ENCODE measurements around the gene MPEG1. TPM values are rescaled to one million over a fixed set of nuclear protein-coding genes. Genes with fewer than 3 reads are reported as not detected.
A peak's percentile ranks its signal among the peaks of the same experiment; 100 is the strongest.

The MPEG1 gene
- polyA plus RNA-seq, 2 of the 4 experiments (the other 2 are of a cell fraction) = not detected

- no peak for FAIRE-seq
- no peak overlapping the region for H3K27ac ChIP-seq
- POLR2A ChIA-PET = no interaction called here
- H3K4me1 ChIP-seq = peaks cover 30% of the 10 kb centered on the region
- H3K4me3 ChIP-seq = no peak overlapping the region
- H3K9me3 ChIP-seq = no peaks in the 10 kb centered on the region
- WGBS (ENCODE audit: missing lambda C conversion rate) = 86% methylated on average over 7 of the region's 7 CpGs
- CTCF ChIA-PET = interaction anchor here (0.6 to 9.8 kb wide), 4 partner anchors 10 to 40 kb away, joined by 3 to 161 read pairs (median 12); no protein-coding TSS in a partner anchor
- H3K4me2 ChIP-seq = no peak overlapping the region
- no peak for ATAC-seq
- no peak for DNase-seq (ENCODE audit: low read depth in 1 of 2, low spot score in 1 of 2)
- TF ChIP-seq USF2 (IDR thresholded peaks at IDR 0.05) (no peak), MYC (IDR thresholded peaks at IDR 0.05; ENCODE audit: borderline replicate concordance, low read length) (no peak), EHF (CRISPR knock-in tag; IDR thresholded peaks at IDR 0.05) (no peak), FOSL2 (IDR thresholded peaks at IDR 0.05) (no peak), FOSL2 (CRISPR knock-in tag; IDR thresholded peaks at IDR 0.05) (no peak), RARB (CRISPR knock-in tag; IDR thresholded peaks at IDR 0.05) (no peak), TFCP2L1 (CRISPR knock-in tag; IDR thresholded peaks at IDR 0.05) (no peak), PBX3 (IDR thresholded peaks at IDR 0.05) (no peak), HMGXB4 (CRISPR knock-in tag; IDR thresholded peaks at IDR 0.05; ENCODE audit: borderline replicate concordance) (no peak), FOSB (CRISPR knock-in tag; IDR thresholded peaks at IDR 0.05) (no peak), RNF2 (IDR thresholded peaks at IDR 0.05; ENCODE audit: borderline replicate concordance, low read depth) (no peak), BCL3 (IDR thresholded peaks at IDR 0.05) (no peak), POLR2A (IDR thresholded peaks at IDR 0.05; ENCODE audit: low read length) (no peak), MAFK (IDR thresholded peaks at IDR 0.05; ENCODE audit: partially characterized antibody) (no peak), SMC3 (IDR thresholded peaks at IDR 0.05) (no peak), E2F6 (IDR thresholded peaks at IDR 0.05; ENCODE audit: borderline replicate concordance, low read depth) (no peak), RCOR1 (IDR thresholded peaks at IDR 0.05; ENCODE audit: low read depth, low read length) (no peak), FOXS1 (CRISPR knock-in tag; IDR thresholded peaks at IDR 0.05) (no peak), ZC3H11A (IDR thresholded peaks at IDR 0.05) (no peak)
These were observed 36.4 kb downstream of the MPEG1 start for GRCh38 chr11:59176330-59176729.

- Histone ChIP-seq H3K27ac (0 out of 6 replicates have a peak overlapping the region, but pooled peaks of 1 of the 2 experiments have one; percentile 3), H3K9me3 (no peaks in the 10 kb centered on the region), H3K4me1 (peaks cover 26% of the 10 kb centered on the region), H3K4me3 (no peak overlapping the region), H3K4me2 (peak overlapping the region; percentile 99)
- FAIRE-seq = no peak
- ATAC-seq = no peak
- CTCF ChIA-PET = interaction anchor here (1.1 to 9.8 kb wide), 7 partner anchors 12 to 314 kb away, joined by 3 to 161 read pairs (median 4); partner anchors contain the start of gene FAM111A
- 79% methylated on average over 4 of the region's 4 CpGs for WGBS (ENCODE audit: missing lambda C conversion rate)
- DNase-seq (ENCODE audit: low read depth in 1 of 2, low spot score in 1 of 2) = no peak
- TF ChIP-seq FOXS1 (CRISPR knock-in tag; IDR thresholded peaks at IDR 0.05) = no peak
- no peak for TF ChIP-seq RCOR1 (IDR thresholded peaks at IDR 0.05; ENCODE audit: low read depth, low read length)
- no peak for TF ChIP-seq KDM5A (IDR thresholded peaks at IDR 0.05)
- TF ChIP-seq RAD21 (conservative IDR thresholded peaks at IDR 0.05 in 1 of 2, IDR thresholded peaks at IDR 0.05 in 1 of 2) = no peak
- TF ChIP-seq HMGXB4 (CRISPR knock-in tag; IDR thresholded peaks at IDR 0.05; ENCODE audit: borderline replicate concordance) = no peak
- TF ChIP-seq SMC3 (IDR thresholded peaks at IDR 0.05) = no peak
- no peak for TF ChIP-seq JUNB (IDR thresholded peaks at IDR 0.05)
- TF ChIP-seq MYC (IDR thresholded peaks at IDR 0.05; ENCODE audit: borderline replicate concordance, low read length) = no peak
- TF ChIP-seq POLR2AphosphoS2 (conservative IDR thresholded peaks at IDR 0.05; ENCODE audit: low read length) = no peak
- no peak for TF ChIP-seq HES2 (IDR thresholded peaks at IDR 0.05)
- TF ChIP-seq FOSB (CRISPR knock-in tag; IDR thresholded peaks at IDR 0.05) = no peak
- no peak for TF ChIP-seq TFCP2L1 (CRISPR knock-in tag; IDR thresholded peaks at IDR 0.05)
- TF ChIP-seq MAFK (IDR thresholded peaks at IDR 0.05; ENCODE audit: partially characterized antibody) = no peak
- TF ChIP-seq PBX3 (IDR thresholded peaks at IDR 0.05) = no peak
- no peak for TF ChIP-seq BCL3 (IDR thresholded peaks at IDR 0.05)
- POLR2A ChIA-PET = no interaction called here
These were observed 37.6 kb downstream of the MPEG1 start for GRCh38 chr11:59175091-59175501.
